Measurements from ENCODE around the gene NNMT. TPM values are rescaled to one million over a fixed set of nuclear protein-coding genes. Genes with fewer than 3 reads are reported as not detected.

NNMT gene
- total RNA-seq, 2 experiments from 2014 or later: not detected

GRCh38 chr11:114345575-114346222, 49.5 kb downstream of the NNMT start:
- no peaks in the 10 kb centered on the region for H3K79me2 ChIP-seq (ENCODE audit: insufficient read depth, low read depth, low read length)
- no peak for TF ChIP-seq EZH2phosphoT487 (IDR thresholded peaks at IDR 0.05; ENCODE audit: borderline replicate concordance, low read depth, low read length)
- 0 out of 2 replicates have a peak, but pooled peaks cover 5% of the 10 kb centered on the region for H3K9me3 ChIP-seq (ENCODE audit: low read length)
- H3K4me2 ChIP-seq (ENCODE audit: low read length): no peak overlapping the region
- CTCF ChIA-PET (ENCODE audit: unreplicated experiment): no interaction called here
- BruUV-seq (replicated peaks): no TSS peak
- no peaks in the 10 kb centered on the region for H3K36me3 ChIP-seq (ENCODE audit: insufficient read depth, low read length)
- H3K4me3 ChIP-seq (ENCODE audit: low read depth, low read length, poor library complexity, severe bottlenecking): no peak overlapping the region
- H3K4me1 ChIP-seq (ENCODE audit: insufficient read depth, low read length, poor library complexity, severe bottlenecking): peaks cover 5% of the 10 kb centered on the region
- intact Hi-C loops (cut with micrococcal nuclease; ENCODE audit: unreplicated experiment): loop anchor here (10.0 kb wide), 1 partner anchor 139 kb away; no protein-coding TSS in a partner anchor
- DNase-seq (ENCODE audit: low spot score): no peak
- H2AFZ ChIP-seq (ENCODE audit: low read length): no peak overlapping the region
- H3K9me2 ChIP-seq (ENCODE audit: insufficient read depth, low read length): no peaks in the 10 kb centered on the region
- POLR2A ChIA-PET: interaction anchor here (1.1 kb wide), 1 partner anchor 135 kb away, joined by 3 read pairs; no protein-coding TSS in a partner anchor
- H3K27ac ChIP-seq (ENCODE audit: low read depth, low read length, poor library complexity, severe bottlenecking): no peak overlapping the region
- H4K20me1 ChIP-seq (ENCODE audit: insufficient read depth, low read length): no peaks in the 10 kb centered on the region

GRCh38 chr11:114346709-114347141, 50.5 kb downstream of the NNMT start:
- H3K9me3 ChIP-seq (ENCODE audit: low read length): 0 out of 2 replicates have a peak, but pooled peaks cover 5% of the 10 kb centered on the region
- no peak for TF ChIP-seq EZH2phosphoT487 (IDR thresholded peaks at IDR 0.05; ENCODE audit: borderline replicate concordance, low read depth, low read length)
- TF ChIP-seq CTCF (conservative IDR thresholded peaks at IDR 0.05; ENCODE audit: low read length): no peak
- intact Hi-C loops (cut with micrococcal nuclease; ENCODE audit: unreplicated experiment): loop anchor here (10.0 kb wide), 1 partner anchor 138 kb away; no protein-coding TSS in a partner anchor
- H3K79me2 ChIP-seq (ENCODE audit: insufficient read depth, low read depth, low read length): no peaks in the 10 kb centered on the region
- POLR2A ChIA-PET: no interaction called here
- CTCF ChIA-PET (ENCODE audit: unreplicated experiment): interaction anchor here (0.9 kb wide), 1 partner anchor 135 kb away, joined by 4 read pairs; no protein-coding TSS in a partner anchor
- no peak overlapping the region for H3K4me3 ChIP-seq (ENCODE audit: low read depth, low read length, poor library complexity, severe bottlenecking)
- H3K27ac ChIP-seq (ENCODE audit: low read depth, low read length, poor library complexity, severe bottlenecking): no peak overlapping the region
- no peaks in the 10 kb centered on the region for H3K36me3 ChIP-seq (ENCODE audit: insufficient read depth, low read length)
- H3K4me1 ChIP-seq (ENCODE audit: insufficient read depth, low read length, poor library complexity, severe bottlenecking): no peaks in the 10 kb centered on the region
- no TSS peak for BruUV-seq (replicated peaks)
- no peak for DNase-seq (ENCODE audit: low spot score)
- no peak overlapping the region for H3K4me2 ChIP-seq (ENCODE audit: low read length)
- no peaks in the 10 kb centered on the region for H3K9me2 ChIP-seq (ENCODE audit: insufficient read depth, low read length)
- H2AFZ ChIP-seq (ENCODE audit: low read length): no peak overlapping the region
- no peaks in the 10 kb centered on the region for H4K20me1 ChIP-seq (ENCODE audit: insufficient read depth, low read length)

- Histone ChIP-seq H3K9me2 (ENCODE audit: insufficient read depth, low read length) (no peaks in the 10 kb centered on the region), H3K4me2 (ENCODE audit: low read length) (no peak overlapping the region), H2AFZ (ENCODE audit: low read length) (no peak overlapping the region), H3K27ac (ENCODE audit: low read depth, low read length, poor library complexity, severe bottlenecking) (no peak overlapping the region), H4K20me1 (ENCODE audit: insufficient read depth, low read length) (no peaks in the 10 kb centered on the region), H3K4me1 (ENCODE audit: insufficient read depth, low read length, poor library complexity, severe bottlenecking) (no peaks in the 10 kb centered on the region), H3K79me2 (ENCODE audit: insufficient read depth, low read depth, low read length) (no peaks in the 10 kb centered on the region), H3K4me3 (ENCODE audit: low read depth, low read length, poor library complexity, severe bottlenecking) (no peak overlapping the region), H3K9me3 (ENCODE audit: low read length) (0 out of 2 replicates have a peak, but pooled peaks cover 5% of the 10 kb centered on the region), H3K36me3 (ENCODE audit: insufficient read depth, low read length) (no peaks in the 10 kb centered on the region)
- intact Hi-C loops (cut with micrococcal nuclease; ENCODE audit: unreplicated experiment): loop anchor here (10.0 kb wide), 1 partner anchor 136 kb away; no protein-coding TSS in a partner anchor
- CTCF ChIA-PET (ENCODE audit: unreplicated experiment): no interaction called here
- BruUV-seq (replicated peaks): no TSS peak
- TF ChIP-seq EZH2phosphoT487 (IDR thresholded peaks at IDR 0.05; ENCODE audit: borderline replicate concordance, low read depth, low read length) (no peak), CTCF (conservative IDR thresholded peaks at IDR 0.05; ENCODE audit: low read length) (peak; percentile 78)
- POLR2A ChIA-PET: no interaction called here
- peak; percentile 49 for DNase-seq (ENCODE audit: low spot score)
Observed at GRCh38 chr11:114348200-114349191, 52.3 kb downstream of the NNMT start.
